Caco-2 (cell line): ENCODE measurements around the gene TLL1. TPM values are rescaled to one million over a fixed set of nuclear protein-coding genes. Genes with fewer than 3 reads are reported as not detected.

Source experiments
- BruUV-seq: library from RNA; stranded (reverse); fragments of 400-500 nt; replicated peaks from 2 replicates; lab custom pipeline; 2021; lab: Mats Ljungman, UMichigan
- CTCF ChIA-PET: fragments of 300-600 bp; sonication (Branson Sonifier 250); formaldehyde crosslinking; loops from one replicate; lab custom pipeline; 2022; ENCODE audit warnings: antibody characterized with exemption; lab: Charles Lee
- POLR2A ChIA-PET: fragments of 300-600 bp; sonication (Branson Sonifier 250); formaldehyde crosslinking; loops from one replicate; lab custom pipeline; 2022; ENCODE audit warnings: antibody characterized with exemption; lab: Charles Lee
- DNase-seq, 2 experiments: peaks; one replicate each; pipeline versions ENCODE4 v3.0.0 to v3.0.0-alpha.2; 2020 to 2022
- H3K27me3 ChIP-seq: replicated peaks from 2 replicates; pipeline ENCODE4 v1.6.0; 2011; ENCODE audit warnings: low read length; ENCODE audit not compliant: control insufficient read depth, insufficient read depth
- H3K36me3 ChIP-seq: 2 replicates; pipeline ENCODE4 v1.5.1; 2011; ENCODE audit warnings: low read length; ENCODE audit not compliant: control insufficient read depth, insufficient read depth
- H3K4me1 ChIP-seq: fragments of 250-450 bp; sonication (Bioruptor Pico); 2 replicates; pipeline ENCODE4 v1.5.1; 2020; ENCODE audit warnings: mild to moderate bottlenecking
- H3K4me3 ChIP-seq: 2 replicates; pipeline ENCODE4 v1.5.1; 2011; ENCODE audit warnings: low read depth, mild to moderate bottlenecking, control low read depth, low read length
- H3K9me3 ChIP-seq: fragments of 250-450 bp; sonication (Bioruptor Pico); 2 replicates; pipeline ENCODE4 v1.5.1; 2020; ENCODE audit warnings: mild to moderate bottlenecking, moderate library complexity
- H3K27ac Mint-ChIP-seq: one replicate; pipeline ENCODE4 v1.8.0; 2022; ENCODE audit warnings: mixed read lengths; ENCODE audit not compliant: unreplicated experiment
- H3K27me3 Mint-ChIP-seq: one replicate; pipeline ENCODE4 v1.8.0; 2022; ENCODE audit warnings: mixed read lengths; ENCODE audit not compliant: insufficient read depth, unreplicated experiment
- H3K36me3 Mint-ChIP-seq: one replicate; pipeline ENCODE4 v1.8.0; 2022; ENCODE audit warnings: mild to moderate bottlenecking, mixed read lengths; ENCODE audit not compliant: insufficient read depth, unreplicated experiment
- H3K4me1 Mint-ChIP-seq: one replicate; pipeline ENCODE4 v1.8.0; 2022; ENCODE audit warnings: low read depth, mixed read lengths; ENCODE audit not compliant: unreplicated experiment
- H3K4me3 Mint-ChIP-seq: one replicate; pipeline ENCODE4 v1.8.0; 2022; ENCODE audit warnings: mild to moderate bottlenecking, moderate library complexity, mixed read lengths; ENCODE audit not compliant: unreplicated experiment
- H3K9me3 Mint-ChIP-seq: one replicate; pipeline ENCODE4 v1.8.0; 2022; ENCODE audit warnings: mixed read lengths; ENCODE audit not compliant: unreplicated experiment
- CTCF ChIP-seq, 2 experiments: fragments of 200-600 bp in 1 of 2; IDR thresholded peaks; 1 replicate in 1 of 2; 2 replicates in 1 of 2; pipeline versions ENCODE4 v1.5.1 to v1.8.0; 2011 to 2022; ENCODE audit warnings: antibody characterized with exemption in 1 of 2, control low read depth in 1 of 2, inconsistent platforms in 1 of 2, low read depth in 1 of 2, low read length in 1 of 2, mild to moderate bottlenecking in 1 of 2, moderate library complexity in 1 of 2; ENCODE audit not compliant: insufficient read depth in 1 of 2, severe bottlenecking in 1 of 2, unreplicated experiment in 1 of 2
- intact Hi-C: fragments of 100-400 bp; cut with micrococcal nuclease; formaldehyde crosslinking; loops from one replicate; pipeline ENCODE4 v1.10.0; 2022; ENCODE audit not compliant: unreplicated experiment
- total RNA-seq: library from RNA; stranded (reverse); gene quantifications from 2 replicates; pipeline ENCODE4 v1.2.3, GENCODE V29; 2022

The TLL1 gene
- total RNA-seq, 1 experiment from 2014 or later: 14.2 TPM

- TF ChIP-seq CTCF (IDR thresholded peaks at IDR 0.05; ENCODE audit: insufficient read depth in 1 of 2, low read depth in 1 of 2, low read length in 1 of 2, severe bottlenecking in 1 of 2, unreplicated experiment in 1 of 2): no peak
- Histone ChIP-seq H3K27me3 (no peaks in the 10 kb centered on the region), H3K4me1 (no peaks in the 10 kb centered on the region), H3K4me3 (no peak overlapping the region), H3K36me3 (no peaks in the 10 kb centered on the region), H3K9me3 (no peaks in the 10 kb centered on the region)
- DNase-seq: no peak
- Mint-ChIP-seq H3K27ac (no peak overlapping the region), H3K9me3 (peaks cover 9% of the 10 kb centered on the region), H3K36me3 (no peaks in the 10 kb centered on the region), H3K27me3 (no peaks in the 10 kb centered on the region), H3K4me3 (no peak overlapping the region), H3K4me1 (no peaks in the 10 kb centered on the region)
- ChIA-PET CTCF (no interaction called here), POLR2A (no interaction called here)
- BruUV-seq: no TSS peak
- intact Hi-C loops: no loop called here
Observed at GRCh38 chr4:165971933-165972332, 98.9 kb downstream of the TLL1 start.

- Histone ChIP-seq H3K9me3 (no peaks in the 10 kb centered on the region), H3K27me3 (no peaks in the 10 kb centered on the region), H3K4me3 (no peak overlapping the region), H3K4me1 (no peaks in the 10 kb centered on the region), H3K36me3 (no peaks in the 10 kb centered on the region)
- CTCF ChIA-PET: no interaction called here
- H3K4me1 Mint-ChIP-seq: no peaks in the 10 kb centered on the region
- no peaks in the 10 kb centered on the region for H3K36me3 Mint-ChIP-seq
- DNase-seq: no peak
- H3K4me3 Mint-ChIP-seq: no peak overlapping the region
- H3K27ac Mint-ChIP-seq: no peak overlapping the region
- no peak for TF ChIP-seq CTCF (IDR thresholded peaks at IDR 0.05; ENCODE audit: insufficient read depth in 1 of 2, low read depth in 1 of 2, low read length in 1 of 2, severe bottlenecking in 1 of 2, unreplicated experiment in 1 of 2)
- intact Hi-C loops: no loop called here
- no TSS peak for BruUV-seq
- H3K27me3 Mint-ChIP-seq: no peaks in the 10 kb centered on the region
- POLR2A ChIA-PET: no interaction called here
- peaks cover under 1% of the 10 kb centered on the region for H3K9me3 Mint-ChIP-seq
Observed at GRCh38 chr4:165972747-165973146, 99.7 kb downstream of the TLL1 start.

GRCh38 chr4:165982934-165983333 is 109.9 kb downstream of the TLL1 start:
- ChIA-PET POLR2A (no interaction called here), CTCF (no interaction called here)
- Mint-ChIP-seq H3K27ac (no peak overlapping the region), H3K9me3 (no peaks in the 10 kb centered on the region), H3K36me3 (no peaks in the 10 kb centered on the region), H3K4me1 (no peaks in the 10 kb centered on the region), H3K27me3 (no peaks in the 10 kb centered on the region), H3K4me3 (no peak overlapping the region)
- no TSS peak for BruUV-seq
- TF ChIP-seq CTCF (IDR thresholded peaks at IDR 0.05; ENCODE audit: insufficient read depth in 1 of 2, low read depth in 1 of 2, low read length in 1 of 2, severe bottlenecking in 1 of 2, unreplicated experiment in 1 of 2): no peak
- no peaks in the 10 kb centered on the region for H3K36me3 ChIP-seq
- intact Hi-C loops: loop anchor here (1.0 to 2.0 kb wide), 2 partner anchors 60 to 110 kb away; partner anchors contain the start of gene TLL1
- DNase-seq: no peak
- peaks cover 6% of the 10 kb centered on the region for H3K4me1 ChIP-seq
- H3K4me3 ChIP-seq: no peak overlapping the region
- no peaks in the 10 kb centered on the region for H3K9me3 ChIP-seq
- no peaks in the 10 kb centered on the region for H3K27me3 ChIP-seq
